Activated CD8-positive, alpha-beta memory T cell treated with anti-CD3 and anti-CD28 coated beads, Interleukin-2, amount 10 ng/mL, durations not matched to agents 7 days and 5 days (primary cell): ENCODE results near the gene TADA2B. TPM values are rescaled to one million over a fixed set of nuclear protein-coding genes. Genes with fewer than 3 reads are reported as not detected.

Source experiments
- ATAC-seq: fragments of 150-1000 bp; cut with Tn5 transposase; one replicate; pipeline ENCODE4 v1.10.0; 2021; ENCODE audit warnings: moderate library complexity
- CTCF ChIA-PET: fragments of 350-600 bp; sonication (Branson Sonifier 250); formaldehyde crosslinking; loops from one replicate; lab custom pipeline; 2021; ENCODE audit warnings: antibody characterized with exemption; lab: Charles Lee
- DNase-seq: peaks from one replicate; pipeline ENCODE4 v3.0.0-alpha.2; 2020
- H3K27ac Mint-ChIP-seq: one replicate; pipeline ENCODE4 v1.8.0; 2021; ENCODE audit warnings: mild to moderate bottlenecking, mixed read lengths
- H3K27me3 Mint-ChIP-seq: one replicate; pipeline ENCODE4 v1.8.0; 2021; ENCODE audit warnings: mixed read lengths
- H3K36me3 Mint-ChIP-seq: one replicate; pipeline ENCODE4 v1.8.0; 2021; ENCODE audit warnings: mild to moderate bottlenecking, mixed read lengths
- H3K4me1 Mint-ChIP-seq: one replicate; pipeline ENCODE4 v1.8.0; 2021; ENCODE audit warnings: mixed read lengths
- H3K4me3 Mint-ChIP-seq: one replicate; pipeline ENCODE4 v1.8.0; 2021; ENCODE audit warnings: mild to moderate bottlenecking, moderate library complexity, mixed read lengths
- H3K9me3 Mint-ChIP-seq: one replicate; pipeline ENCODE4 v1.8.0; 2022; ENCODE audit warnings: low read depth, mixed read lengths
- total RNA-seq, 2 experiments: library from RNA; stranded (reverse); gene quantifications; one replicate each; pipeline ENCODE4 v1.2.3, GENCODE V29; 2021

The TADA2B gene
- total RNA-seq, 2 experiments from 2014 or later, result 16.9 to 21.4 TPM

DNA sequence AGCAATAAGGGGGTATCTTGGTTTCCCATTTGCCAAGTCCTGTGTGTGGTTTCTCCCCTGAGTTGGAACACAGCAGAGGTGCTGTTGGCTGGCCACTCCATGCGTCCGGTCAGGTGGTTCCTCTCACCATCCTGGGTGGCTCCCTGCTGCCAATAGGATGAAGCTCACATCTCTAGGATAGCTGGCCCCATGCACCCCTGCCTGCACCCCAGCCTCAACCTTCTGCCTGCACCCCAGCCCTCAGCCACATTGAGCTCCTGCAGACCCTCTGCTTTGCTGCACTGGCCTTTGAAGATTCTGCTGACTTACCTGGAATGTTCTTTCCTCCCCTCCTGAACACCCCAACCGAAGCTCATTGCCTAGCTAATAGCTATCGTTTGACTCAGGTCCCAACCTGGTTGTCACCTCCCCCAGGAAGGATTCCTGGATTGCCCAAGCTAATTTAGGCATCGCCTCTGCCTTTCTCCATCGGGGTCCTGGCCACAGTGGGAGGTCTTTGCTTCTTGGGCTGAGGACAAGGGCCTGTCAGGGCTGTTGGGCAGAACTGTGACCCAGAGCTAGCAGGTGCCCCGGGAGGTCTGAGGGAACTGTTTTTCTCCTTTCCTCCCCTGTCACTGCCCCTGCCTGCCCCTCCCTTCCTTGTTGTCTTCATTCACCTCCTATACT is 61.3 kb downstream of the TADA2B start:
- no peak overlapping the region for H3K4me3 Mint-ChIP-seq
- H3K27me3 Mint-ChIP-seq, result peaks cover 14% of the 10 kb centered on the region
- no peaks in the 10 kb centered on the region for H3K36me3 Mint-ChIP-seq
- no peaks in the 10 kb centered on the region for H3K9me3 Mint-ChIP-seq
- CTCF ChIA-PET, result interaction anchor here (1.0 kb wide), 1 partner anchor 34 kb away, joined by 3 read pairs; no protein-coding TSS in a partner anchor
- H3K27ac Mint-ChIP-seq, result no peak overlapping the region
- DNase-seq, result no peak
- ATAC-seq, result no peak
- H3K4me1 Mint-ChIP-seq, result peaks cover 13% of the 10 kb centered on the region

DNA sequence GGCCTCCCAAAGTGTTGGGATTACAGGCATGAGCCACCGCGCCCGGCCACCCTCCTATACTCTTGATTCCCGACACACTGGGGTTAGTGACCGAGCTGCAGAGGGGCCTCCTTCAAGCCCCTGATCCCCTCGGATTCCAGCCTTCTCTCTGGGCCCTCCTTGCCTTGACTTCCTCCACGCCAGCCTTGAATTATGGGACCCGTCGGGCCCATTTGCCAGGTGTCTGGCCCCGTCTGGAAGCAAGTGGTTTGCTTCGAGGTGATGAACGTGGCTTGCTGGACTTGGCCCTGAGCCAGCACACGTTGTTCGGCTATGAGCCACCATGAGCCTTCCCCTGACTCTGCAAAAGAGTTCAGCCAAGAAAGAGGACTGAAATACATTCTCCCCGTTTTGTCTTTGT is 62.1 kb downstream of the TADA2B start:
- peaks cover 13% of the 10 kb centered on the region for H3K4me1 Mint-ChIP-seq
- no peak overlapping the region for H3K4me3 Mint-ChIP-seq
- CTCF ChIA-PET, result no interaction called here
- DNase-seq, result no peak
- H3K36me3 Mint-ChIP-seq, result no peaks in the 10 kb centered on the region
- peaks cover 10% of the 10 kb centered on the region for H3K27me3 Mint-ChIP-seq
- H3K27ac Mint-ChIP-seq, result no peak overlapping the region
- no peak for ATAC-seq
- H3K9me3 Mint-ChIP-seq, result no peaks in the 10 kb centered on the region

DNA sequence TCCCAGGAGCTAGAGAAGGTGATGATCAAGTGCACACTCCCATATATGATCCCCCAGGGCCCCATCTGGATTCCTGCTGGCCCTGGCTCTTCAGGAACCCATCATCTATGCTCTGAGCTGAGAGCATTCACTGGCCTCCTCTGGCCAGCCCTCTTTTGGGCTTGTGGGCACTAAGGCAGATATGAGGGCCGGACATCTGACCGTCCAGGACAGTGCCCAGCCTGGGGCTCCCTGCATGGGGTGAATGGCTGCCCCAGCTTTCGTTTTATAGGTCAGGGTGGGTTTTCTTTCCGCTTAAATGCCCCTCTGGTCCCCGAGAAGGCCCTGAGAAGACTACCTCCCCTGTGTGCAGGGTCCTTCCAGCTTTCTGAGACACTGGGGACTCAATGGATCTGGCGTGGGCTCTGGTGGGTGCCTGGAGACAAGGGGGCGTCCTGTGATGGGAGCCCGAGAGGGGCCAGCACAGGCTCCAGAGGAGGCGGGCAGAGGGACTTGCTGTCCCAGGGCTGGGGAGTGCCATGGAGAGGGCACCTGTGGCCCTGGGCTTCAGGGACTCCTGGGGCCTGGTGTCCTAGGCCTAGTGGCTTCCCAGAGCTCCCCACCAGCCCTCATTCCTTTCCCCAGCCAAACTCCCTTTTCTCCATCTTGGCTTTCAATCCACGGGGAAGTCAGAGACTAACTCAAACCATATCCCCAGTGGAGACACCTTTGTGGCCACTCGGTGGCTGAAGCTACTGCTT is 64.2 kb downstream of the TADA2B start:
- CTCF ChIA-PET, result no interaction called here
- H3K27me3 Mint-ChIP-seq, result peaks cover 10% of the 10 kb centered on the region
- H3K4me3 Mint-ChIP-seq, result no peak overlapping the region

More for the DNA sequence above, 64.2 kb downstream of the TADA2B start:
- ATAC-seq, result no peak
- H3K36me3 Mint-ChIP-seq, result no peaks in the 10 kb centered on the region
- H3K27ac Mint-ChIP-seq, result no peak overlapping the region
- DNase-seq, result no peak
- no peaks in the 10 kb centered on the region for H3K9me3 Mint-ChIP-seq
- peaks cover 5% of the 10 kb centered on the region for H3K4me1 Mint-ChIP-seq

Other genes with a start within 250 kb of the TADA2B start
- gene TBC1D14, start 133.5 kb upstream of the TADA2B start, total RNA-seq, result 10 to 100 TPM; 49.0 to 49.1 TPM
- gene GRPEL1, start 24.7 kb downstream of the TADA2B start, total RNA-seq, result 10 to 100 TPM; 40.0 to 59.9 TPM
- gene SORCS2, start 149.2 kb downstream of the TADA2B start, total RNA-seq, result under 1 TPM; 0.05 to 0.06 TPM